GM23248 (cell line): ENCODE data around the gene CD8A.

Experiments used
- EZH2 ChIP-seq: fragments of 200-600 bp; sonication (generic); IDR thresholded peaks from 2 replicates; pipeline ENCODE4 v1.6.1; 2018; ENCODE audit warnings: antibody characterized with exemption, mild to moderate bottlenecking; ENCODE audit not compliant: insufficient read depth, poor library complexity, severe bottlenecking
- EZH2phosphoT487 ChIP-seq: fragments of 200-600 bp; sonication (generic); IDR thresholded peaks from 2 replicates; pipeline ENCODE4 v1.6.1; 2018; ENCODE audit warnings: antibody characterized with exemption, moderate library complexity, mild to moderate bottlenecking, low read depth; ENCODE audit not compliant: insufficient read depth

GRCh38 chr2:86794861-86795260, 4.1 kb upstream of the CD8A start:
- TF ChIP-seq EZH2: no peak
- TF ChIP-seq EZH2phosphoT487: no peak
